IPS-18c (cell line): ENCODE measurements around the gene ADAMTS8.

ENCODE experiments used
- H3K4me3 ChIP-seq: 2 replicates; pipeline ENCODE4 v1.7.0; 2013; ENCODE audit warnings: low read depth, mild to moderate bottlenecking, low read length, moderate library complexity; ENCODE audit not compliant: insufficient read depth
- H3K9me3 ChIP-seq: one replicate; pipeline ENCODE4 v1.6.1; 2013; ENCODE audit warnings: mild to moderate bottlenecking, low read length, moderate library complexity; ENCODE audit not compliant: control insufficient read depth, insufficient read depth

Gene ADAMTS8

DNA sequence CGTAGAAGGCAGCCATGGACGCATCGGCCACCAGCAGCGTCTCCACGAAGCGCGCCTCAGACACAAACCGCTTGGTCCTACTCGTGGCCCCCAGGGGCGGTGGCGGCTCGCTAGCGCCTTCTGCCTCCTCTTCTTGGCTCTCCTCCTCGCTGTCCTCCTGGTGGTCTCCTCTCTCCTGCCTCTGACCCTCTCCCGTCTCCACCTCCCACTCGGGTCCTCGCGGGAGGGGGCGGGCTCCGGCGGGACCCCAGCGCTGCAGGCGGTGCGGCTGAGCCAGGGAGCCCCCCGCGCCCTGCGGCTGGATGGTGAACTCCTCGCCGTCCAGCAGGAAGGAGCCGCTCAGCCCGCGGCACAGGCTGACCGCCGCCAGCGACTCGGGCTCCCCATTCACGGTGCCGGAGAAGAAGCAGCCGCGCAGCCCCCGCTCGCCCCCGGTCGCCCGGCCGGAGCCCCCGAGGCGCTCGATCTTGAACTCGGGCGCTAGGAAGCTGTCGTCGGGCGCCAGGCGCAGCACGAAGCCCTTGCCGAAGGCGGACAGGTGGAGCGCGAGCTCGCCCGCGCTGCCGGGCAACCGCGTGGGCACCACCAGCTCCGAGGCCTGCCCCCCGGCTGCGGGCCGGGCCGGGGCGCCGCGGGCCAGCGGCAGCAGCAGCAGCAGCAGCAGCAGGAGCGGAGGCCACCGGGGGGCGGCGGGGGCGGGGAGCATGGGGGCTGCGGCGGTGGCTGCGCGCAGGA lies 661 bp downstream of the ADAMTS8 start:
- peak overlapping the region; percentile 51 for H3K4me3 ChIP-seq
- H3K9me3 ChIP-seq = no peaks in the 10 kb centered on the region

DNA sequence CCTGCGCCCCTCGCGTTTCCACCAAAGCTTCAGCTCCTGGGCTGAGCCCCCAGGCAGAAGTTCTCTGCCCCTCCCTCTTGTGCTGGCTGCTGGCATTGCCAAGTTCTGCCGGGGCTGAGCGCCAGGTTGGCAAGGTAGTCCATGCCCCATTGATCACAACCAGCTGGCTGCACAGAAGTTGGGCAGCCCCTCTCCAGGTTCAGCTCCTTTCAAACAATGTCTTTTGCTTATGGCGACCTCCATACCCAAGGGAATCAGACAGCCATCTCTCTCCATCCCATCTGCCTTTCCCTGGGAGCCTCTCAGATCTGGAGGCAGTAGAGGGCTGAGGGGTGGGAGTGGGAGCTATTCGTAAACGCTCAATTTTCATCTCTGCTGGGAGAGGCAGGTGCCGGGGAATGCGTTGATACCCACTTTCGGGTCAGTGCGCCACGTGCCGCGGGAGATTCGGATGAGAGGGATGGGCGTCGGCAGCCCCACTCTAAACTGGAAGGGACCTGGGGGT lies 1.5 kb downstream of the ADAMTS8 start:
- Histone ChIP-seq H3K9me3 (no peaks in the 10 kb centered on the region), H3K4me3 (no peak overlapping the region; the same call in 1 of the 2 replicates)

DNA sequence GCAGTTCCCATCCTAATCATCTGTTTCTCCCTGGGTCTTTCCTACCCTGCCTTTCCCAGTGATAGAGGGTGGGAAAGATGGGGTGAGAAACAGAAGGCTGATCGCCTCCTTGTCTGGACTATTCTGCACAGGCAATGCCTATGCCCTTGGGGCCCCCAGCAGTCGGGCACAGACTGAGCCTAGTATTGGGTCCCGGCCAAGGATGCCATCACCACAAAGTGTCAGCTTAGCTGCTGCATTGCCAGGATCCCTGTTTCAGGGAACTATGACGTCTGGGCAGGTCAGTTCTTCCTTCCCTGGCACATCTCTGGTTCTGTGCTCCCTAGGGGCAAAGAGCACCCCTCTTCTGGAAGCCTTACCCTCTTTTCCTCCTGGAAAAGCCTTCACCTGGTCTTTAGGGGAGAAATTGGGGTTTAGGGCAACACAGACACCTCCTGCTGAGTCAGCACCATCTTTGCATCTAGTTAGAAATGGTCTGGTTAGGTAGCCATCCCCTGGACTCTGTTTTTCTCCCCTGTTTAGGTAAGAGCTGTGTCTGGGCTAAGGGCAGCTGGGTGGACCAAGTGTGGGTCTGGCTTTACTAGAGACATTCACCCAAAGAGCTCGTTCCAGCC lies 2.1 kb downstream of the ADAMTS8 start:
- Histone ChIP-seq H3K4me3 (no peak overlapping the region), H3K9me3 (no peaks in the 10 kb centered on the region)

DNA sequence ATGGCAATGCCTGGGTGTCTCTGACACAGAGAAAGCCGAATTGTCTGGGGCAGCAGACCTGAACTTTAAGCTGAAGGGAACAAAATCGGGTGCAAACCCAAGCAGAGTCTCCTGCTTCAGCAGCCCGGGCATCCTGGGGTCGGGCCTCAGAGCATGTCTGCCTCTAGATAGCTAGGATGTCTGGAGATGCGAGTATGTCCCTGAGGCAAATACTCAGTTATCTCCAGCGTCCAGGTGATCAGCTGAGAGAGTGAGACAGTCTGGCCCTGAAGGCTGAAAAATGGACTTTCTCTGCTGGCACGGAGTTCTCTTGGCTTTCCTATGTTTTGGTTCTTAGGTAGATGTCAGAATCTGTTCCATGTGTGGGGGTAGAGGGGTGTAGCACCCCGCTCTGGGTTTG lies 3.3 kb downstream of the ADAMTS8 start:
- Histone ChIP-seq H3K4me3 (no peak overlapping the region), H3K9me3 (no peaks in the 10 kb centered on the region)

DNA sequence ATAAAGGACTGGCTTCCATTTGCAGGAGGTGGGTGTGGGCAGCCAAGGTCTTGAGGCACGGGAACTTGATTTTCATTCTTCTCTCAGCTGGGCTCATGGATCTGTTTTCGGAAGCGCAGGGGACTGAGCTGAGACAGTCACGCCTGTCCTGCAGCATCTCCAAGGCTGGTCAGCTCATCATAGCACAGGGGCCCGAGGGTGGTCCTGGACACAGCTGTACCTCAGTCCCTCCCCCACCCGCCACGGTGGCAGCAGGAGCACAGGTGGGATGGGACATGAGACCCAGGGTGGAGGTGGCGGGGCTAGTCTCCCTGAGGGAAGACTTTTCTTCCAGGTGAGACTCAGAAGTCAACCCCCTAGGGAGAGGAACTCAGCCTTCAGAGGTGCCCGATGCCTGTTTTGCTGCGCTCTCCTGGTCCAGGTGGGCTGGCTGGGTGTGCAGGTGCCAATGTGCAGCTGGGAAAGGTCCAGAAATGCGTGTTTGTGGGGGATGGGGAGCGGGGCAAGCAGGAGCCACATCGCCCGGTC lies 3.7 kb downstream of the ADAMTS8 start:
- Histone ChIP-seq H3K4me3 (no peak overlapping the region), H3K9me3 (no peaks in the 10 kb centered on the region)

DNA sequence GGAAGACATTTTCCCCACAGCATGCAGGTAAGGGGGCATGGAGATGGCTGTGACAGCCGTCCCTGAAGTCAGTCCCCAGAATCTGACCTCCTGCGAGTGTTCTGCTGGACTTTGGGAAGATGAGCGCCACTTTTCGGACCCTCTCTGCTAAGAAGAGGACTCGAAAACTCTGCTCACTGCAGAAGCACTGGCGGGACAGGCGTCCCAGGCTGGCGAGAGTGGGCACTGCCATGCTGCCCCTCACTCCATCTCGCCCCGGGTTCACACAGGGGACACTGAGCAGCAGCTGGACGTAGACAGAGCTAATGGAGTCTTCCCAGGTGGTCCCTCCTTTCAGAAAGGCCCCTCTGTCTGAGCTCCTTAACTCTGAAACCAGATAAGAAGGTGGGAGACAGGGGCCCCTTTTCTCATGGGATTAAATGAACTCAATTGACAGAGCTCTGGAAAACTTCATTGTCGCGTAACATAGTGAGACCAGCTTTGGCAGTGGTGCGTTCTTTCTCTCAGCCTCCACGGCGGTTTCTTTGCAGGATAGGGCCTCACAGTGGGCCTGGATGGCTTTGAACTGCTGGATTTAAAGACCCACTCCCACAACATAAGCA lies 4.8 kb downstream of the ADAMTS8 start:
- H3K4me3 ChIP-seq = no peak overlapping the region
- no peaks in the 10 kb centered on the region for H3K9me3 ChIP-seq

DNA sequence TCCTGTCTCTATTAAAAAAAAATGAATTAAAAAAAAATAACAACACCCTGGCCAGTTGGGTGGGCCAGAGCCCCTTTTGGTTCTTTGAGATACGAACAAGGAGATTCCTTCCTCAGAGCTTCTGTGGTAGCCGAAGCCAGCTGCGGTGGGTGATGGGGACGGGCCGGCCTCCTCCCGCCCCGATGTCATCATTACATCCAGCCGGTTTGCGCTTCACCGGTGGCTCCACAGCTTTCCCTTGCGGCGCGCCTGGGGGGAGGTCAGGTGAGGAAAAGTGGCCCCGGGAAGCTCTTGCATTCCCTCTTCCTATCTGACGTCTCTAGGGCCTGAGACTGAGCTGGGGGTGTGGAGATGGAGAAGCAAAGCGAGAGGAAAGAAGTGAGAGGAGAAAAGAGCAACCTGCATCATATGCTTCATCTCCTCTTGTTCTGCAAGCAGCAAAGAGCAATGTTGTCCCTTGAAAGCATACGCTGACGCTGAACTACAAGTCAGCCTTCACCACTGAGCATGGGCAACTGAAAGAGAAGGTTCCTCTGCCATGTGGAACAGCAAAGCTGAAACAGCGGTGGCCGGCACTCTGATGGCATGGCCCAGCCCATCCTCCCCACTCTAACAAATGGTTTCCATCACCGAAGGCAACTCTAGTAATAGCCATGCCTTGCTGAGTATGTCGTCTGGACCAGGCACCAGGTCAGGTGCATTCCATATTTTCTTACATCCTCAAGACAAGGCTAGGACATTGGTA lies 6.0 kb downstream of the ADAMTS8 start:
- H3K9me3 ChIP-seq = no peaks in the 10 kb centered on the region

DNA sequence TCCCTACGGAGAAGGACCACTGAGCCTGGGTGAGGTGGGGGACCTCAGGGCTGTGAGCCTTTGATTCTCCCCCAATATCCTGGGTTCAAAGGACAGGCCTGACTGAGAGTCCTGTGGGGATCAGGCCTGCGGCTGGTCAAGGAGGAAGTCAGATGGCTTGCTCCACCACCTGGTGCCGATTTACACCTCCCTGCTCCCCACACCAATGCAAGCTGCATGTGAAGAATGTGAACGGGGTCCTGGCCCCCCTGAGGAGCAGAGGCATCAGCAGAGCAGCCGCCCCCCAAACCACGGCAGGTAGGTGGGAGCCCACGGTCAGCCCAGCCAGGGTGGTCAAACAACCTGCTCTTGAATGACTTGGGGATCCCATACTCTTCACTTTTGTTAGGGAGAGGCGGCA lies 6.7 kb downstream of the ADAMTS8 start:
- H3K9me3 ChIP-seq = no peaks in the 10 kb centered on the region
- H3K4me3 ChIP-seq = no peak overlapping the region

More for the DNA sequence above, 6.0 kb downstream of the ADAMTS8 start:
- H3K4me3 ChIP-seq = no peak overlapping the region

DNA sequence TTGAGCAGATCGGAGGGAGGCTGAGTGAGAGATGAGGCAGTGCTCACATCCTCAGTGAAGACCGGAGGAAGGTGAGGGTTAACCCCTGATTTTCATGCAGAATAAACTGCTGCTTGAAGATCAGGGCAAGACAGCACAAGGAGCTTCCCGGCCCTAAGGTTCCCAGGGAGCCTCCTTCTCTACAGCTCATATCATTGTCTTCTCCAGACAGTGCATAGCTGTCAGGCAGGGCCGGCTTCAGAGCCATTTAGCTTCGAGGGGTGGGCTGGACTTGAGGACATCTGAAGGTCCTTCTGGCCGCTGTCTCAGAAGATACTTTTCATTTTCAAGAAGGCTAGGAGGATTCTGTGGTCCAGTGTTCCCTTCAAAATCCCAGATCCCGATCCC lies 7.2 kb downstream of the ADAMTS8 start:
- Histone ChIP-seq H3K4me3 (no peak overlapping the region), H3K9me3 (no peaks in the 10 kb centered on the region)

DNA sequence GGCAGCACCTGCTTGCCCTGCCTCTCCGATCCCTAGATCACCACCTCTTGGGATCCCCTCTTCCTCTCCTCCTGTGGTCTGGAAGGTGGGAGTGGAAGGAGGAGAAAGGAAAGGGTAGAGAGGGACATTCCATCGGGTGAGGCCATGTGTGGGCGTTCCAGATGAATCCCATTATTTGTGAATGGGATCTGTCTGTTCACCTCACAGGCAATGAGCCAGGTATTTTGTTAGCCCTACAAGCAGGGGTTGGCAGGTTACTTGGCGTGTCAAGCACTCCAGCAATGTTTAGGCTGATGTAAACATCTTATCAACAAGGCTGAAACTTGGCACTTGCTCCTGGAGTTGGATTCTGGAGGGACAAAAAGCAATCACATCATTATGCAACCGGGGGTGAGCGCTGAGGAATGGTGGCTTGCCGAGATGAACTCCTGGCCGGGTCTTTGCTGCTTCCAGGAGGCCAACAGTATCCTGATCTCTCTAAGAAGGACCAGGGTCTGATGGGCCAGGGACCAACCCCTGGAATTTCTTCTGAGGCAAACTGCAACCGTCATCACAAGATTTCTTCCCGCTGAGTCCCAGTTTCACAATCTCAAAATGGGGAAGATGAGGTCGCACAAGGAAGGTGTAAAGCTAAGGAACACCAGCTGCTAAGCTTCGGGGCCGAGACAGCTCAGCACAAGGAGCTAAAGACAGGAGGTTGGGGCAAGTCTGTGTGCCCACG lies 7.8 kb downstream of the ADAMTS8 start:
- H3K4me3 ChIP-seq = no peak overlapping the region

DNA sequence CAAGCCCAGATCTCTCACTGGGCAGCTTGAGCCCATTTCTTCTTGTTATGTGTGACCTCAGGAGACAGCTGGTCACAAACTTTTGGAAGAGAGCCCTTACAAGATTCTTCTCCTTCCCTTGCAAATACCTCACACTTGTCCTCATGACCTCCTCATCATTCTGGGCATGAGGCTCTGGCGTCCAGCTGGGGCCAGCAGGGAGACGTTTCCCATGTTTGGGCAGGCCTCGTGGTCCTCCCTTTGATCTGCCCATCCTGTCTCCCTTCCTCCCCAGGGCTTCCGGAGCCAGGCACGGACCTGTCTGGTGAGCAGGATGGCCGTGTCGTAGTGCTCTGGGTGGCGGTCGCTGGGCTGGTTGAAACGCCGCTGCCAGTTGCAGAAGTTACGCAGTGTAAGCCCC lies 9.7 kb downstream of the ADAMTS8 start:
- H3K9me3 ChIP-seq = no peaks in the 10 kb centered on the region
- H3K4me3 ChIP-seq = no peak overlapping the region

More for the DNA sequence above, 7.8 kb downstream of the ADAMTS8 start:
- no peaks in the 10 kb centered on the region for H3K9me3 ChIP-seq

DNA sequence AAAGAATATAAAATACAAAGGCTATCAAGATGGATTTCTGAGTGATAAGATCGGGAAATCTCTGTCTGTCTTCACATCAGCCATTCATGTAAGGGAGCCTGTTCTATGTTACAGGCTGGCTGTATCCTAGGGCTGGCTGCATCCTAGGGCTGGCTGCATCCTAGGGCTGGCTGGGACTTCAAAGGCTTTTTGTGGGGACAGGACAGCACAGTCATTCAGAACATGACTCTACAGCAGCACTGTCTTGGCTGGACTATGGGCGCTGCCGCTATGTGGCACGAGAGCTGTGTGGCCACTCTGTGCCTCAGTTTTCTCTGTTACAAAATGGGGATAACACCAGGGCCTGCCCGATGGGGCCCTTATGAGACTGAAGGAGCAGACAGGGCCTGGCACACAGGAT lies 10.2 kb downstream of the ADAMTS8 start:
- Histone ChIP-seq H3K4me3 (no peak overlapping the region), H3K9me3 (no peaks in the 10 kb centered on the region)

DNA sequence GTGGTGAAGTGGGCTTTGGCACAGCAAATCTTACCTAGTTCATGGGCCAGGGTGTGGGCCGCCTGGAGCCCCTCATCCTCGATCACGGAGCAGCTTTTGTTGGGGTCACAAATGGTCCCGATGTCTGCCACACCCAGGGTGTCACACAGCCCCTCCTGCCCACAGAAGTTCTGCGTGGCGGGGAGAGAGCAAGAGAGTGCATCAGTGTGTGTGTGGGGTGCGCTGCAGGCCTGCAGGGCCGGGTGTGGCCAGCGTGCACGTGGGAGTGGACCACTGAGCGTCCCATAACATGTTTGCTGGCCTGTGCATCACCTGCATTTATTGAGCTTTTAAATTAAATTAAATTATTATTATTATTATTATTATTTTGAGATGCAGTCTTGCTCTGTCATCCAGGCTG lies 11.5 kb downstream of the ADAMTS8 start:
- H3K4me3 ChIP-seq = no peak overlapping the region
- H3K9me3 ChIP-seq = no peaks in the 10 kb centered on the region

DNA sequence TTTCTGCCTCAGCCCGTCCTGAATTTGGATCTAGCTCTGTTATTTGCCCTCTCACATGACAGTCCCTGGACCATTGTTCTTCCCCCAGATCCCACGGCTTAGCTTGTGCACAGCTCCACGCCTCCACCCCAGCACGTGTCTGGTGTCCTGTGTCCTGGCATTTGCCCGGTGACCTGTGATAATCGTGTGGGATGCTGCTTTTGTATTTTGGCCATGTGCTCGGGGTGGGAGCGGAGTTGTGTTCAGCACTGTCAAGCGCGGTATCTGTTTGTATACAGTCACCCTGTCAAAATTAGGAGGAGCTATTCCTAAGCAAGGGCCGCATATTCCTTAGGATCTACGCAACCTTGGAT lies 11.9 kb downstream of the ADAMTS8 start:
- Histone ChIP-seq H3K9me3 (no peaks in the 10 kb centered on the region), H3K4me3 (no peak overlapping the region)

DNA sequence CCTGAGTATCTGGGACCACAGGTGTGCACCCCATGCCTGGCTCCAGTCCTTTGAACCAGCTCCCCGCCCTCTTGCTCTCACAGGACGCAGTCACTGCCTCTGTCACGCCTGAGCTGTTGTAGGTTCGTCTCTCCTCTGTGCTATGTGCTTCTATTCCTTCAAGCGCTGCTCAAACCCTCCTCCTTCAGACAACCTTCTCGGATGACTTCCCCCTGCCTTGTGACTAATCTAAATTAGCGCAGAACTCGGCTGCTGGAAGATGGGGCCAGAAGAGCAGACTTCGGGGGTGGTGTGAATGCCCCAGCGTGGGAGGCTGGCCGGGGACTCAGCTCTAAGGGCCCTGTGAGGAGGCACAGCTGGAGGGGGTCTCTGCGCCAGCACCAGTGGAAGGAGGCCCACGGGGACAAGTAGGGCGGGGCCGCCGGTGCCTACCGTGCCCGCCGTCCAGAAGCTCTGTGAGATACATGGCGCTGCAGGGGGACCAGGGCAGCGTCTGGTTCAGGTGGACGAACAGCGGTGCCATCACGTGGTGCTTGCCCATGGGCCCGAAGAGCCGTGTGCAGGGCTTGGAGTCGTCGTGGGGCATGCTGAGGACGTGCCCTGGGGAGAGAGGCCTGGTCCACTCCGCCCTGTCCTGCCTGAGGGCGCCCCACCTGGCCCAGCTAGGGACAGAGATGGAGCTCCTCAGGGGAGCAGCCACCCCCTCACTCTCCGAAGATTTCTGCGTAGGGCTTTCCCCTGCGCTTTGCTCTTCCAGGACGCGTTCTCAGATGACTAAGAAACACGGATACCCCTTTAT lies 12.5 kb downstream of the ADAMTS8 start:
- Histone ChIP-seq H3K9me3 (no peaks in the 10 kb centered on the region), H3K4me3 (no peak overlapping the region)
